Measurements from ENCODE around the gene B4GAT1.
A peak's percentile ranks its signal among the peaks of the same experiment; 100 is the strongest.
"Not testable (repeated sequence)": the region's sequence is repeated elsewhere in the genome, so short reads cannot be mapped to it uniquely, and the experiment has no call there.

The B4GAT1 gene

DNA sequence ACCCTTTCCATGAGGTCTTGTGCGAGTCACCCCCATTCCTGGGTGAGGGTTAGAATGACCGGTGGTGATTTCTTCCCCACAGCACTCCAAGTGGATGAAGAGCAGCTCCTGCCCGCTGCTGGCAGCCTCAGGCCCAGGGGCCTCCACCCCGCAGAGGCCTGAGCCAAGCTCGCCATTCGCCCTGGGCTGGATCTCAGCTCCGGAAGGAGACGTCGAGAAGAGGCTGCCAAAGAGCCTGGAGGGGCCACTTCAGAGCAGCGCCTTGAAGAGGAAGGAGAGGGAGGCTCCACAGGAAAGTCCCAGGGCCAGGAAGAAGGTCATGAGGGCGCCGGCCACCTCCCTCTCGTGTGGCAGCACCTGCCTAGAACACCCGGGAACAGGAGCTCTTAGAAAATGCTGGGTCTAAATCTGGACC, 15.8 kb upstream of the B4GAT1 start:
- Histone ChIP-seq H3K9me3 (ENCODE audit: control insufficient read depth in 5 of 5, low read length in 5 of 5) (no peaks in the 10 kb centered on the region), H3K4me1 (ENCODE audit: control insufficient read depth in 5 of 5, insufficient read depth in 5 of 5, low read length in 5 of 5) (peaks cover 0 to 13% (median 0%) of the 10 kb centered on the region in 5 donors), H3K27ac (ENCODE audit: low read depth, low read length) (no peak overlapping the region), H3K9ac (ENCODE audit: low read length in 5 of 5) (peak overlapping the region in 1 of 5 donors; percentile 2), H3K4me3 (ENCODE audit: low read depth in 1 of 5, low read length in 5 of 5) (no peak overlapping the region), H3K27me3 (ENCODE audit: control insufficient read depth in 5 of 5, insufficient read depth in 4 of 5, low read length in 5 of 5) (no peaks in the 10 kb centered on the region), H3K36me3 (ENCODE audit: control insufficient read depth in 5 of 5, insufficient read depth in 5 of 5, low read length in 5 of 5) (peaks cover 0 to 5% (median 0%) of the 10 kb centered on the region in 5 donors)

DNA sequence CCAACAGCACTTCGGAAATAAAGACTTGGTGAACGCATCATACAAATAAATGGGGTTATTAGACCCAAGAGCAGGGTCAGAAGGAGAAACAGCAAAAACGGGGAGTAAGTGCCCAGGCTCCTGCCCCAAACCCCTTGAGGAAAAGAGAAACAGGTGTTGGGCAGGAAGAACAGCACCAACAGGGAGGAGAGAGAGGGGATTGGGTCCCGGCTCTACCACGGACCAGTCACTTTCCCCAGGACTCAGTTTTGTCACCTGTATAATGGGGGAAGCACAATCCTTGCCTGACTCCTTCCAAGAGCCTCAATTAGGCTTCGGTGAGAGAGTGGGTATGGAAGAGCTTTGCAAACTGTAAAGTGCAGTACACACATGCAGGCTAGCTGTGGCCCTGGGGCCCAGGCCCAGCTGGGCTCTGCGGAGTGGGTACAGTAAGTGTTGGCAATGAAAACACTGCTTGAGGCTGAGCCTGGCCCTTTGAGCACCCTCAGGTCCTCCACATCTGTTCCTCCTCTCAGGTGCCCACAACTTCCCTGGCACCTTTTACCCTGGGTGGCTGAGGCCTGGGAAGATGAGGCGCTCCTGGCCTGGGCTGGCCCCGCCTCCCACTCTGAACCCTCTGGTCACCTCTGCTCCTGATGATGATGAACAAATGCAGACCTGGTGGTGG, 15.2 kb upstream of the B4GAT1 start:
- no peak overlapping the region for H3K4me3 ChIP-seq (ENCODE audit: low read depth in 1 of 5, low read length in 5 of 5)
- no peaks in the 10 kb centered on the region for H3K9me3 ChIP-seq (ENCODE audit: control insufficient read depth in 5 of 5, low read length in 5 of 5)
- H3K27ac ChIP-seq (ENCODE audit: low read depth, low read length) = no peak overlapping the region
- no peaks in the 10 kb centered on the region for H3K27me3 ChIP-seq (ENCODE audit: control insufficient read depth in 5 of 5, insufficient read depth in 4 of 5, low read length in 5 of 5)
- peak overlapping the region in 1 of 5 donors; percentile 2 for H3K9ac ChIP-seq (ENCODE audit: low read length in 5 of 5)
- H3K4me1 ChIP-seq (ENCODE audit: control insufficient read depth in 5 of 5, insufficient read depth in 5 of 5, low read length in 5 of 5) = peaks cover 0 to 13% (median 0%) of the 10 kb centered on the region in 5 donors
- peaks cover 0 to 5% (median 0%) of the 10 kb centered on the region in 5 donors for H3K36me3 ChIP-seq (ENCODE audit: control insufficient read depth in 5 of 5, insufficient read depth in 5 of 5, low read length in 5 of 5)

DNA sequence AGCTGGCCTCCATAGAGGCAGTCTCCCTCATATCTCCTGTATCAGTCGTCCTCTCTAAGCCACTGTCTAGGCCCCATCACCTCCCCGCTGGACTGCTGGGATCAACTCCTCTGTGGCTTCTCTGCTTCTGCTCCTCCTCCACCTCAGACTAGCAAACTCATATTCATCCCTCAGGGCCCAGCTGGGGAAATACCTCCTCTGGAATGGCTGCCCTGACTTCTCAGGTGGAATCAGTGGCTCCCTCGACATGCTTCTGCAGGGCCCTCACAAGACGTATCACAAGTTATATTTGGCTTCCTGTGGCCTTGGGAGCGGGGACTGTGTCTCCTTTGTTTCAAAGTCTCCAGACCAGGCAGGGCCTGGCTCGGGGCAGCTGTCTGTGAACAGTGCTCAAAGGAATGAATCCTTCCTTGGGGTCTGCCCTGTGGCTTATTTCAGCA, 14.1 kb upstream of the B4GAT1 start:
- no peak overlapping the region for H3K9ac ChIP-seq (ENCODE audit: low read length in 5 of 5)
- H3K27ac ChIP-seq (ENCODE audit: low read depth, low read length) = no peak overlapping the region
- H3K36me3 ChIP-seq (ENCODE audit: control insufficient read depth in 5 of 5, insufficient read depth in 5 of 5, low read length in 5 of 5) = peaks cover 0 to 5% (median 0%) of the 10 kb centered on the region in 5 donors
- H3K4me3 ChIP-seq (ENCODE audit: low read depth in 1 of 5, low read length in 5 of 5) = no peak overlapping the region
- peaks cover 0 to 13% (median 0%) of the 10 kb centered on the region in 5 donors for H3K4me1 ChIP-seq (ENCODE audit: control insufficient read depth in 5 of 5, insufficient read depth in 5 of 5, low read length in 5 of 5)
- no peaks in the 10 kb centered on the region for H3K27me3 ChIP-seq (ENCODE audit: control insufficient read depth in 5 of 5, insufficient read depth in 4 of 5, low read length in 5 of 5)
- H3K9me3 ChIP-seq (ENCODE audit: control insufficient read depth in 5 of 5, low read length in 5 of 5) = no peaks in the 10 kb centered on the region

DNA sequence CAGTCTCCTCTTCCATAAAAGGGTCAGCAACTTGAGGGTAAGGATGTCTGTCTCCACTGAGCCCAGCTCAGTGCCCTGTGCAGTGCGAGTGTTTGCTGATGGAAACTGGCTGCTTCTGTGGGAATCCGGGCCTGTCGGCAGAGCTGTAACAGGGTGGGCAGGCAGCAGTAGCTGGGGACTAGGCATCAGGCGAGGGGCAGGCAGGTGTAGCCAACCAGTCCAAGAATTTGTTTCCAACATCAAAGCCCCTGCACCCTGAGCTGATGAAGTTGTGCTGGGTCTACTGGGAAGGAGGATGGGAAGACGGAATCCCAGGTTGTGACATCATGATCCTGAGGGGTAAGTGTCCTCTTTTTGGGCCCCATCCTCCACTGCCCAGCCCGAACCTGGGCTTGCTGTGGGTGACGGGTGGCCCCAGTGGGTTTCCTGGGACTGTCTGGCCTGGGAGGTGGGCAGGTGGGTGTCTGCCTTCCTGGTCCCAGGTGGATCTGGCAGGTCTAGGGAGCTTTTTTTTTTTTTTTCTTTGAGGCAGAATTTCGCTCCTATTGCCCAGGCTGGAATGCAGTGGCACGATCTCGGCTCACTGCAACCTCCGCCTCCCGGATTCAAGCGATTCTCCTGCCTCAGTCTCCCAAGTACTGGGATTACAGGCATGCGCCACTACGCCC, 13.1 kb upstream of the B4GAT1 start:
- no peak overlapping the region for H3K9ac ChIP-seq (ENCODE audit: low read length in 5 of 5)
- H3K9me3 ChIP-seq (ENCODE audit: control insufficient read depth in 5 of 5, low read length in 5 of 5) = no peaks in the 10 kb centered on the region
- H3K4me3 ChIP-seq (ENCODE audit: low read depth in 1 of 5, low read length in 5 of 5) = no peak overlapping the region
- H3K36me3 ChIP-seq (ENCODE audit: control insufficient read depth in 5 of 5, insufficient read depth in 5 of 5, low read length in 5 of 5) = peaks cover 0 to 5% (median 0%) of the 10 kb centered on the region in 5 donors
- H3K4me1 ChIP-seq (ENCODE audit: control insufficient read depth in 5 of 5, insufficient read depth in 5 of 5, low read length in 5 of 5) = peaks cover 0 to 13% (median 0%) of the 10 kb centered on the region in 5 donors
- H3K27me3 ChIP-seq (ENCODE audit: control insufficient read depth in 5 of 5, insufficient read depth in 4 of 5, low read length in 5 of 5) = no peaks in the 10 kb centered on the region
- no peak overlapping the region for H3K27ac ChIP-seq (ENCODE audit: low read depth, low read length)

DNA sequence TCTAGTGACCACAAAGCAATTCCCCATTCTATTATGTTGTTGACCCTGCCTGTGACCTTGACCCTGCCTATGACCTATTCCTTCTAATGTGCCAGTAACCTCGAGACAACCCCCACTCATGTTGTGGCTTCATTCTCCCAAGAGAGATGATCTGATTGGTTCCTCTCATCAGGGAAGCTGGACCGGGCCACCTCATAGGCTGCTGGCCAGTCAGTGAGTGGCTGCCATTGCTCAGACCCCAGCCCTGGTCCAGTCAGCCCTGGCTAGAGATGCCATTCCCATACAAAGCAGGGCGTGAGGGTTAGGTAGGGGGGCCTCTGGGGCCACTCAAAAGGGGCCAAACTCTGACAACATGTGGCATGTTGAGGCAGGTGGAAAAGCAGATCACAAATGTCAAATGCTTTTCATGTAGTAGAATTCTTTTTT, 12.2 kb upstream of the B4GAT1 start:
- Histone ChIP-seq H3K9ac (ENCODE audit: low read length in 5 of 5) (no peak overlapping the region), H3K4me3 (ENCODE audit: low read depth in 1 of 5, low read length in 5 of 5) (no peak overlapping the region), H3K27ac (ENCODE audit: low read depth, low read length) (no peak overlapping the region), H3K4me1 (ENCODE audit: control insufficient read depth in 5 of 5, insufficient read depth in 5 of 5, low read length in 5 of 5) (peaks cover 0 to 13% (median 0%) of the 10 kb centered on the region in 5 donors), H3K9me3 (ENCODE audit: control insufficient read depth in 5 of 5, low read length in 5 of 5) (no peaks in the 10 kb centered on the region), H3K27me3 (ENCODE audit: control insufficient read depth in 5 of 5, insufficient read depth in 4 of 5, low read length in 5 of 5) (no peaks in the 10 kb centered on the region), H3K36me3 (ENCODE audit: control insufficient read depth in 5 of 5, insufficient read depth in 5 of 5, low read length in 5 of 5) (peaks cover 0 to 5% (median 0%) of the 10 kb centered on the region in 5 donors)

DNA sequence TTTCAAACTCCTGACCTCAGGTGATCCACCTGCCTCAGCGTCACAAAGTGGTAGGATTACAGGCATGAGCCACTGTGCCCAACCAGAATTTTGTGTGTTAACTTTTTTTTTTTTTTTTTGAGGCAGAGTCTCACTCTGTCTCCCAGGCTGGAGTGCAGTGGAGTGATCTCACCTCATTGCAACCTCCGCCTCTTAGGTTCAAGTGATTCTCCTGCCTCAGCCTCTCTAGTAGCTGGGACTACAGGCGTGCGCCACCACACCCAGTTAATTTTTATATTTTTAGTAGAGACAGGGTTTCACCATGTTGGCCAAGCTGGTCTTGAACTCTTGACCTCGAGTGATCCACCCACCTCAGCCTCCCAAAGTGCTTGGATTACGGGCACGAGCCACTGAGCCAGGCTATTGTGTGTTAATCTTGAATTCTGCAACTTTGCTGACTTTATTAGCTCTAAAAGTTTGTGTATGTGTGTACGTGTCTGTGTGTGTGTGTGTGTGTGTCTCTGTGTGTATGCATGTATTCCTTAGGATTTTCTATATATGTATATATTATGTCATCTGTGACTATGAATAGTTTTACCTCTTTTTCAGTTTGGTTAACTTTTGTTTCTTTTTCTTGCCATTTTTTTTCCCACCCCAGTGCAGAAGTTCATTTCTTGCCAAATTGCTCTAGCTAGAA, 3.3 kb upstream of the B4GAT1 start:
- H3K27ac ChIP-seq (ENCODE audit: low read depth, low read length); H3K9ac ChIP-seq (ENCODE audit: low read length in 5 of 5): not testable (repeated sequence)
- H3K4me1 ChIP-seq (ENCODE audit: control insufficient read depth in 5 of 5, insufficient read depth in 5 of 5, low read length in 5 of 5) = peaks cover 3 to 31% (median 25%) of the 10 kb centered on the region in 5 donors

DNA sequence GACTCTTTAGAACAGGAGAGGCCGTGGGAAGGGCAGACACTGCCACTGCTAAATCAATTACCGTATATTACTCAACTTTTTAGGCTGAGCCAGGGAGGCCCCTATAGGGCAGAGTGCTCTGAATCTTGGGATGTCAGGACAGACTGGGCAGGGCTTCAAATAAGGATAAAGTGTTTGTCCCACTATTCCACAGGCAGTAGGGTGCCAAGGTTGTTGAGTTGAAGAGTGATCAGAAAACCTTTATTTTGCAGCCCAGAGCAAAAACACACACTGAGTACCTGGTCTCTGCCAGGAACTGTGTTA, 1.6 kb upstream of the B4GAT1 start:
- Histone ChIP-seq H3K4me3 (ENCODE audit: low read depth in 1 of 5, low read length in 5 of 5) (no peak overlapping the region), H3K9me3 (ENCODE audit: control insufficient read depth in 5 of 5, low read length in 5 of 5) (no peaks in the 10 kb centered on the region), H3K27me3 (ENCODE audit: control insufficient read depth in 5 of 5, insufficient read depth in 4 of 5, low read length in 5 of 5) (no peaks in the 10 kb centered on the region), H3K36me3 (ENCODE audit: control insufficient read depth in 5 of 5, insufficient read depth in 5 of 5, low read length in 5 of 5) (no peaks in the 10 kb centered on the region), H3K4me1 (ENCODE audit: control insufficient read depth in 5 of 5, insufficient read depth in 5 of 5, low read length in 5 of 5) (peaks cover 7 to 45% (median 40%) of the 10 kb centered on the region in 5 donors), H3K9ac (ENCODE audit: low read length in 5 of 5) (no peak overlapping the region), H3K27ac (ENCODE audit: low read depth, low read length) (no peak overlapping the region)

More for the DNA sequence above, 3.3 kb upstream of the B4GAT1 start:
- H3K4me3 ChIP-seq (ENCODE audit: low read depth in 1 of 5, low read length in 5 of 5); H3K36me3 ChIP-seq (ENCODE audit: control insufficient read depth in 5 of 5, insufficient read depth in 5 of 5, low read length in 5 of 5); H3K27me3 ChIP-seq (ENCODE audit: control insufficient read depth in 5 of 5, insufficient read depth in 4 of 5, low read length in 5 of 5); H3K9me3 ChIP-seq (ENCODE audit: control insufficient read depth in 5 of 5, low read length in 5 of 5): not testable (repeated sequence)

DNA sequence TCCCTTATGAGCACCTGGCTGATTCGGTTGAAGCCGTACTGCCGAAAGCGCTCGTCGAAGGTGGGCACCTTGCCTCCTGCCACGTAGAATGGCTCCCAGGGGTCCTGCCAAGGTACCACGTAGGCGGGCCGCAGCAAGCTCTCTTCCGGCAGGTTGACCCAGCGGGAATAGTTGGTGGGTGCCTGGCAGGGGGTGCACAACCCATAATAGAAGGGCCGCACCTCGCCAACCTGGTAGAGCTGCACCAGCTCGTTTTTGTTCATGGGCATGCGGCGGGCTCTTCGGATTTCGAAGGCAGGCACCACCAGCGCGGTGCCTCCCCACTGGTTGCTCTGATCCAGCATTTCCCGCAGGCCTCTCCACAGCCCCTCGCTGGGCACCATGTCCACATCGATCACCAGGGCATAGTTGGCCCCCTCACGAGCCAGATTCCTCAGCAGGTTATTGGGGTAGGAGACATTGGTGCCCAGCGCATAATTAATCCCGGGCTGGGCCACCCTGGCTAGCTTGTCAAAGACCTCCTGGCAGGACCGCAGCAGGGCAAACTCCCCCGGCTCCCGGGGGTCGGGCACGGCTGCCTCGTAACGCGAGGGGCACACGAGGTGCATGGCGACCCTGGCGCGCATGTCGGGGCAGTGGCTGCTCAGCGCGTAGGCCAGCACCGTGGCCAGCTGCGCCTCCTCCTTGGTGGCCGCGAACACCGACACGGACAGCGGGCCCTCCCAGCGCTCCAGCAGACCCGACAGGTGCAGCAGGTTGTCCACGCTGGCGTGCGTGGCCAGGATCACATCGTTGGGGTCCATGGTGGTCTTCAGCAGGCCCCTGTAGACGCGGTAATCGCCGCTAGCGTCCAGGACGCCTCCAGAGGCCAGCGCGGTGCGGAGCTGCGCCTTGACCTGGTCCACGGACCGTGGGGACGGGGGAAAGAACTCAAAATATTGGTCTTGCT, 679 bp downstream of the B4GAT1 start:
- peak overlapping the region; percentile 65 to 93 (median 77) for H3K9ac ChIP-seq (ENCODE audit: low read length in 5 of 5)
- H3K27me3 ChIP-seq (ENCODE audit: control insufficient read depth in 5 of 5, insufficient read depth in 4 of 5, low read length in 5 of 5) = no peaks in the 10 kb centered on the region
- no peaks in the 10 kb centered on the region for H3K9me3 ChIP-seq (ENCODE audit: control insufficient read depth in 5 of 5, low read length in 5 of 5)
- H3K4me1 ChIP-seq (ENCODE audit: control insufficient read depth in 5 of 5, insufficient read depth in 5 of 5, low read length in 5 of 5) = peaks cover 9 to 55% (median 47%) of the 10 kb centered on the region in 5 donors
- peak overlapping the region; percentile 39 to 95 (median 86) for H3K4me3 ChIP-seq (ENCODE audit: low read depth in 1 of 5, low read length in 5 of 5)
- H3K27ac ChIP-seq (ENCODE audit: low read depth, low read length) = peak overlapping the region; percentile 57
- H3K36me3 ChIP-seq (ENCODE audit: control insufficient read depth in 5 of 5, insufficient read depth in 5 of 5, low read length in 5 of 5) = peaks cover 0 to 10% (median 5%) of the 10 kb centered on the region in 5 donors

DNA sequence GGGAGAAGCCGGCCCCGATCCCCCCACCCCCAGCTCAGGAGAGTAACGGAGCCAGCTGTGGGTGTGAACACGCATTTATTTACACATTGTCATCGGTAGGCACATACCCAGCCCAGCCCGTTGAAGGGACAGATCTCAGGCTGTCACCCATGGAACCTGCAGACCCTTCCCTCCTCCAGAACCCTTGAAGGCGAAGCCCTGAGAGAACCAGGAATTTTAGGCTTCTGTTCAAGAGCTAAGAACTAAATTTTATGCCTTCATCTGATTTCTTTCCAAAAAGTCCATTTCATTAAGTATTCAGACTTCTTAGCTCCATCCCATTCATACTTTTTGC, 2.1 kb downstream of the B4GAT1 start:
- peaks cover 0 to 24% (median 20%) of the 10 kb centered on the region in 5 donors for H3K36me3 ChIP-seq (ENCODE audit: control insufficient read depth in 5 of 5, insufficient read depth in 5 of 5, low read length in 5 of 5)
- H3K27me3 ChIP-seq (ENCODE audit: control insufficient read depth in 5 of 5, insufficient read depth in 4 of 5, low read length in 5 of 5) = no peaks in the 10 kb centered on the region
- peaks cover 9 to 55% (median 47%) of the 10 kb centered on the region in 5 donors for H3K4me1 ChIP-seq (ENCODE audit: control insufficient read depth in 5 of 5, insufficient read depth in 5 of 5, low read length in 5 of 5)
- H3K9ac ChIP-seq (ENCODE audit: low read length in 5 of 5) = peak overlapping the region in 3 of 5 donors; percentile 81 to 87 (median 82)
- H3K27ac ChIP-seq (ENCODE audit: low read depth, low read length) = peak overlapping the region; percentile 67
- H3K4me3 ChIP-seq (ENCODE audit: low read depth in 1 of 5, low read length in 5 of 5) = peak overlapping the region; percentile 63 to 97 (median 95)
- no peaks in the 10 kb centered on the region for H3K9me3 ChIP-seq (ENCODE audit: control insufficient read depth in 5 of 5, low read length in 5 of 5)

All from subcutaneous abdominal adipose tissue (tissue), 5 donors.